Central memory CD4-positive, alpha-beta T cell (primary cell): ENCODE data around the gene KIAA1549.

Experiments
- DNase-seq: peaks from one replicate; pipeline ENCODE4 v3.0.0; 2022

KIAA1549 gene

GRCh38 chr7:138974675-138975292, 6.4 kb downstream of the KIAA1549 start:
- DNase-seq: no peak

GRCh38 chr7:138974103-138974502, 7.1 kb downstream of the KIAA1549 start:
- DNase-seq: no peak

DNA sequence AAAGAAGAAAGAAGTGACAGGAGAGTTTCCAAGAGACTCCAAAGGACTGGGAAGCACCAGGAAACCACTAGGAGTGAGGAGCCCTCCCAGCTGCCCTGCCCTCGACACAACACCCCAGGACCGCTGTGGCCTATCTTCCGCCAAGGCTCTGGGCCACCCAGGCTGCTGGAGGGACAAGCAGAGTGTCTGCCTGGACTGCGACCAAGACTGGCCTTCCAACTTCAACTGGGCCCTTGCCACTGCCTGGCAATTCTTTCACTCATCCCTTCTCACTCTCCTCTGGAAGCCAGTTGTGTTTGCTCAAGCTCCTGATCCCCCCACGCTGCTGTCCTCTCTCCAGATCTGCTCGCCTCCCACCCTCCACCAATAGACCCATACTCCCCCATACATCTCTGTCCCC, 10.2 kb downstream of the KIAA1549 start:
- DNase-seq: no peak

GRCh38 chr7:138970446-138970845, 10.7 kb downstream of the KIAA1549 start:
- DNase-seq: no peak

GRCh38 chr7:138967159-138967558, 14.0 kb downstream of the KIAA1549 start:
- DNase-seq: no peak

DNA sequence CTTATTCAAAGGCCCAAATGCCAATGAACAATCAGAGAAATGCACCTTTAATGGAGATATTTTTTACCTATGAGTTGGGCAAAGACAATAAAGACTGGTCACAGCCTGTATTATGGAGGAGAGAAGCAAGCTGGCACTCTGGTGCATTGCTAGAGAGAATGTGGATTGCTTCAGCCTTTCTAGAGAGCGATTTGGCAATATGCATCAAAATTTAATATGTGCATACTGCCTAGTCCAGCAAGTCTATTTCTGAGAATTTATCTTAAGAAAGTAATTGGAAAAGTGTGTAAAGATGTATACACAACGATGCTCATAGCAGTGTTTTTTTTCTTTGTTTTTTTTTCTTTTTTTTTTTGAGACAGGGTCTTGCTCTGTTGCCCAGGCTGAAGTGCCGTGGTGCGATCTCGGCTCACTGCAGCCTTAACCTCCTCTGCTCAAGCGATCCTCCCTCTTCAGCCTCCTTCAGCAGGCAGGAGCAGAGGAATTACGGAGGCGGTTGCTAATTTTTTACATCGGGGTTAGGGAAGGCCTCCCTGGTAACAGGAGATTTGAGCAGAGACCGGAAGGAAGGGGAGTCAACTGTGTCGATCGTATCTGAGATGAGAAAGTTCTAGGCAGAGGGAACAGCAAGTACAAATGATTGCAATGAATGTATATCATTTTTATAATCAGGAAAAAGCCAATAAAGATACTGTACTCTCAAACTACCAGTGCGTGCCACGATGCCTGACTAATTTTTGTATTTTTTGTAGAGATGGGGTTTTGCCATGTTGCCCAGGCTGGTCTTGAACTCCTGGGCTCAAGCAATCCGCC, 16.4 kb downstream of the KIAA1549 start:
- no peak for DNase-seq

DNA sequence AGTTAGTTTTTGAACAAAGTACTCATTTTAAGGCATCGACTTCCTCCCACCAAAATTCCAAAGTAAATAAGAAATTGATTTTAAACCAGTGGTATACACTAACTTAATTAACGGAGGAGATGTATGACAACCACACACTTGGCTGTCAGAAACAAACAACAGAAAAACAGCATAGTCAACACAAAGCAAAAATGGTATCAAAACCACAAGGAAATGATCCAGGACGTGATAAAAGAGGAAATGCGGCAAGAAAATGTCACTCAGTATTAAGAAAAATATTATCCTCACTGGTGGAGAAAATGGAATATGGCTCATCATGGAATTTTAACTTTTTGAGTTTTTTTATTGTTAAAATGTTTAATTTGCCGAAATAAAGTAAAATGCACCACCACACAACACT, 17.5 kb downstream of the KIAA1549 start:
- DNase-seq: no peak

DNA sequence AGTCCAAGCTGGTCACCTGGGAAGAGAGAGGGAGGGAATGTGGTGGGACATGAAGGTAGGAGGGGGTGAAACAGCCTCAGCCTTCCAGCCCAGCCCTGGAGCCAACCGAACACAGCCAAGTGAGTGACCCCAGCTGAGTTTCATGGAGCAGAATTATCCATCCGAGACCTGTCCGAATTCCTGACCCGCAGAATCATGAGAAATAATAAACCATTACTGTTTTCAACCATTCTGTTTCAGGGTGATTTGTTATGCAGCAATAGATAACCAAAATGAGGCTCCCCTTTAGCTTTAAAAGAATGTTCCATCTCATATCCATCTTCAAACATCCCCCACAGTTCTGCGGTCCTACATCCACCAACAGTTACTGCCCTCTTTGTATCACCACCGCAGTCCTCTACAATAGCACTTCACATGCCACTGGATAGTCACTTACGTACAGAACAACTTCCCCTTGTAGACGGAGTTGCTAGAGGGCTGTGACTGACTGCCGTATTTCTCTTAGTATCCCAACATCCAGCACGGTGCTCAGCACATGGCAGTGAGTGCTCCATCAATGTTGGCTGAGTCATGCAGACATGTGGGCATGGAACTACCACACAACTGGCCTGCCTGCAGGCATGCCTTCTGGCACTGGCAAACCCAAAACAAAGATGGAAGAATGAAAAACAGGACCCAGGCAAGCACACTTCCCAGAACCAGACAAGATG, 18.5 kb downstream of the KIAA1549 start:
- no peak for DNase-seq

DNA sequence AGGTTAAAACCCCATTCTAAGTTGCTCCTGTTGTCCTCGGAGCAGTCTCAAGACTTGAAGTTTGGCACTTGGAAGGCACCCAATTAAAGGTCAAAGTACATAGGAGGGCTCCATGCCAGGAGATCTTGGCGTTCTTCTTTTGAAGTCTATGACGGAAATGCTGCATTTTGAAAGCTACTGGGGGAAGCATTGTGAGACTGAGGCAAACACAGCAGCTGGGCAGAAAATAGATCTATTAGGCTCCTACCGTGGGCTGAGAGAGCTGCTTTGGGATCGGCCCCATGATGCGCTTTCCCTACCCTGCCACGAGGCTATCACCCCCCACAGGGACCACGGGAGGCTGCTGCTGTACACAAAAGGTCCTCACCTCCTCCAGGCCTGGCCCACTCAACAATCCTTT, 20.0 kb downstream of the KIAA1549 start:
- DNase-seq: no peak

GRCh38 chr7:138958391-138958956, 22.7 kb downstream of the KIAA1549 start:
- no peak for DNase-seq

- DNase-seq: no peak
Measured at GRCh38 chr7:138957753-138958390, 23.3 kb downstream of the KIAA1549 start.

DNA sequence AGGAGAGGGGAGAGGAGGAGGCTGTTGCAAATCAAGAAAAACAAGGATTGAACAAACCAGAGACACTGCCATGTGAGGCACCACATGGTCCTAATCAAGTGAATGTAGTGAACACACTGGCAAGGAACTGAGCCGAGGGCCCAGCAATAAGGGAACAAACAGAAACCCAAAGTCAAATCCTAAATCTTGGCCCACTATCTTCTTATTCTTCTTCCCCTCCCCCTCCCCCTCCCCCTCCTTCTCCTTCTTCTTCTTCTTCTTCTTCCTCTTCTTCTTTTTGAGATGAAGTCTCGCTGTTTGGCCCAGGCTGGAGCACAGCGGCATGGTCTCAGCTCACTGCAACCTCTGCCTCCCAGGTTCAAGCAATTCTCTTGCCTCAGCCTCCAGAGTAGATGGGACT, 24.0 kb downstream of the KIAA1549 start:
- DNase-seq: no peak

DNA sequence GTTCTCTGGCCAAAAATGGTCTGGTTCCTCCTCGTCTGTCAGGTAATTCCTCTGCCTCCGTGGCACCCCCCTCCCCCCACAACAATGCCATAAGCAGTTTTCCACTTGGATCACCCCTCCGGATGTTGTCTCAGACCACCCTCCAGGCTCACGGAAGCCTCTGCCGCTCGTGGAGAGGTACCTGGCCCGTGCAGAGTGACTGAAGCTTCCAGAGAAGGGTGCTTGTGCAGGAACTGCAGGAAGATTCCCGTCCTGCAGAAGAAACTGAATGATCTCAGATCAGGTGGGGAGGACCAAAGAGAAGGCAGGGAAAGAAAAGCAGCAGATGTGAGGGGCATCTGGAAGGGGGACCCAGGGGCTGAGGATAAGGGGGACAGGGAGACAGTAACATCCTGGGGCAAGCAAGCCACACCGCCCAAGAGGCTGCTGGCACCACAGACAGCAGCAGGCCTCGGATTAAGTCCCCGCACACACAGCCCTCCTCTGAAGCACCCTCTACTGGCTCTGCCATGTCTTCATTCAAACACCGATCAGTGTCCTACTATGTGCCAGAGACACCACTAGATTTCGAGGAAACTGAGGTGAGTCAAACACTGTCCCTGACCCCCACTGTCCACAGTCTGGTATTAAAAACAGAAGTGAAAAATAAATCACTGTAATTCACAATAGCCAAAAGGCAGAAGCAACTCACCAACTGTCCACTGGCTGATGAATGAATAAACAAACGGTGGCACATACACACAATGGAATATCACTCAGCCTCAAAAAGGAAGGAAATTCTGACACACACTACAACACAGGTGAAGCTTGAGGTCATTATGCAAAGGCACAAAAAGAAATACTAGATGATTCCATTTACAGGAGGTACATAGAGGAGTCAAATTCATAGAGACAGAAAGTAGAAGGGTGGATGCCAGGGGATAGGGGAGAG, 26.4 kb downstream of the KIAA1549 start:
- no peak for DNase-seq

DNA sequence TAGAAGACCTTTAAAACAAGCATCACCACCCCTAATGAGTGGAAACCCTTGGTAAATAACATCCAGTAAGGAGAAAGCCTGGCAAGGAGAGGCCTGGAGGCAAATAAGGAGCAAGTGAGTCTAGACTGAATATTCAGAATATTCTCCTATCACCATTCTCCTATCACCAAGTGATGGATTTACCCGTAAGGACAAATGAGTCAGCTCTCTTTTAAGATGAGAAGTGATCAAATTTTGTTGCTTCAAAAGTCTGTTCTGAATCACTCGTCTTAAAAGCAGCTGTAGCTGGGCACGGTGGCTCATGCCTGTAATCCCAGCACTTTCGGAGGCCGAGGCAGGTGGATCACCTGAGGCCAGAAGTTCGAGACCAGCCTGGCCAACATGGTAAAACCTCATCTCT, 28.4 kb downstream of the KIAA1549 start:
- DNase-seq: no peak

- DNase-seq: no peak
Measured at GRCh38 chr7:138951953-138952352, 29.2 kb downstream of the KIAA1549 start.

DNA sequence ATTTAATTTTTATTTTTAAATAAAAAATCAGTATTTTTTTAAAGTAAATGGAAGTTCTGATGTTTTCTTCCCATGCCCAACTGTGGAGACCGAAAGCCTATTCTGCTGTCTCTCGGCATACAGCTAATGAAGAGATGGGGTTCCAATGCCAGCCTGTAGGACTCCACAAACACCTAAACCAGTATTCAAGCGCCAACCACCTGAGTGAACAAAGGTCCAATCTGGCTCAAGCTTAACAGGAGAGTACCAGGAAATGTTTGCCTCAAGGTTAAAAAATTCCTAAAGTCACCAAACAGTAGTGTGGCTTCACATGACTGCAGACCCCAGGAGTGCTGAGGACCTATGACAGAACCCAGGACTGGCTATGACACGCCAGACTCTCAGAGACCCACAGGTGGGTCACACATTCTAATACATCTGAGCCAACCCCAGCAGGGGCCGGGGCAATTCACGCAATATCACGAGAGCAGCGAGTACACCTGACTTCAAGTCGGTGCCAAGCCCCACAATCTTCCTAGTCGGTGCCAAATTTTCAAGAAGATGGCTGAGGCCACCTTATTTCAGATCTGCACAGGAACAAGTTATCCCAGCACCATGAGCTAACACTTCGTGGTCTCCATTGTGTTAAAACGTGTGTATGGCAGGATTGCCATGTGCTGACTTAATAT, 31.6 kb downstream of the KIAA1549 start:
- no peak for DNase-seq

DNA sequence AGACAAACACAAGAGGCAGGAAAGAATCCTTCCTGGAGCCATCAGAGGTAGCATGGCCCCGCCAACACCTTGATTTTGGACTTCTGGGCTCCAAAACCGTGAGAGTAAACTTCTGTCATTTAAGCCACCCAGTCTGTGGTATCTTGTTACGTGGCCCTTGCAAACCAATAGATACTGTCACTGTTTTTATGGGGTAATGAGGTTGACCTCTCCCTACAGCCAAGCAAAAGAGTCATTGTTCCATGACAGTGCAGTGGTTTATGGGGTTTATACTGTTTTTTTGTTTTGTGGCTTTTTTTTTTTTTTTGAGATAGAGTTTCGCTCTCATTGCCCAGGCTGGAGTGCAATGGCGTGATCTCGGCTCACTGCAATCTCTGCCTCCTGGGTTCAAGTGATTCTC, 32.8 kb downstream of the KIAA1549 start:
- no peak for DNase-seq

GRCh38 chr7:138945821-138946220, 35.4 kb downstream of the KIAA1549 start:
- DNase-seq: no peak

GRCh38 chr7:138945154-138945553, 36.0 kb downstream of the KIAA1549 start:
- DNase-seq: no peak

GRCh38 chr7:138944592-138944991, 36.6 kb downstream of the KIAA1549 start:
- DNase-seq: no peak

- DNase-seq: no peak
Measured at GRCh38 chr7:138943061-138943460, 38.1 kb downstream of the KIAA1549 start.
